Stimulated activated CD4-positive, alpha-beta T cell treated with anti-CD3 and anti-CD28 coated beads, TNF-alpha, amount 100 ng/mL, for 48 hours (primary cell): ENCODE measurements around the gene TOMM7.
"Not testable (repeated sequence)": the region's sequence is repeated elsewhere in the genome, so short reads cannot be mapped to it uniquely, and the experiment has no call there.

ENCODE experiments used
- DNase-seq, 3 donors: peaks; one replicate each; pipeline ENCODE4 v3.0.0-alpha.2; 2020; ENCODE audit warnings: low read depth in 3 of 3

Gene TOMM7

GRCh38 chr7:22821702-22822485 is 755 bp downstream of the TOMM7 start:
- no peak for DNase-seq

- DNase-seq = no peak
Observed at GRCh38 chr7:22819476-22819875, 3.2 kb downstream of the TOMM7 start.

GRCh38 chr7:22814261-22815208 is 8.1 kb downstream of the TOMM7 start:
- DNase-seq = no peak

GRCh38 chr7:22812353-22812752 is 10.3 kb downstream of the TOMM7 start:
- no peak for DNase-seq

GRCh38 chr7:22811746-22812280 is 10.8 kb downstream of the TOMM7 start:
- no peak for DNase-seq

GRCh38 chr7:22810843-22811242 is 11.8 kb downstream of the TOMM7 start:
- no peak for DNase-seq

GRCh38 chr7:22809902-22810642 is 12.6 kb downstream of the TOMM7 start:
- no peak for DNase-seq

GRCh38 chr7:22808140-22808539 is 14.5 kb downstream of the TOMM7 start:
- no peak for DNase-seq

GRCh38 chr7:22806752-22807151 is 15.9 kb downstream of the TOMM7 start:
- DNase-seq = no peak

GRCh38 chr7:22805227-22805626 is 17.4 kb downstream of the TOMM7 start:
- DNase-seq = no peak

GRCh38 chr7:22802831-22803230 is 19.8 kb downstream of the TOMM7 start:
- not testable (repeated sequence) for DNase-seq

- DNase-seq = no peak
Observed at GRCh38 chr7:22802426-22802825, 20.2 kb downstream of the TOMM7 start.

GRCh38 chr7:22801912-22802311 is 20.7 kb downstream of the TOMM7 start:
- no peak for DNase-seq

GRCh38 chr7:22799633-22800032 is 23.0 kb downstream of the TOMM7 start:
- DNase-seq = no peak

- no peak for DNase-seq
Observed at GRCh38 chr7:22793593-22794462, 28.8 kb downstream of the TOMM7 start.

- DNase-seq = no peak
Observed at GRCh38 chr7:22791204-22792158, 31.2 kb downstream of the TOMM7 start.

- DNase-seq = not testable (repeated sequence)
Observed at GRCh38 chr7:22790640-22791039, 32.0 kb downstream of the TOMM7 start.

GRCh38 chr7:22787951-22788350 is 34.7 kb downstream of the TOMM7 start:
- no peak for DNase-seq

GRCh38 chr7:22786290-22786932 is 36.2 kb downstream of the TOMM7 start:
- DNase-seq = no peak
